GM12801 (cell line): ENCODE measurements around the gene PRSS38.

Source experiments
- CTCF ChIP-seq: IDR thresholded peaks from one replicate; pipeline ENCODE4 v1.5.1; 2011; ENCODE audit warnings: control low read depth; ENCODE audit not compliant: insufficient read length; ENCODE audit errors: extremely low read depth

Gene PRSS38

GRCh38 chr1:227815468-227816409, at the start of gene PRSS38:
TSS of gene PRSS38 (plus strand) at chr1:227815675. CDS start at chr1:227815717, 42 bp downstream.
- TF ChIP-seq CTCF = no peak

GRCh38 chr1:227766015-227766634, 49.4 kb upstream of the PRSS38 start:
- no peak for TF ChIP-seq CTCF

- no peak for TF ChIP-seq CTCF
Measured at GRCh38 chr1:227766653-227767277, 48.7 kb upstream of the PRSS38 start.

GRCh38 chr1:227767401-227768124, 47.9 kb upstream of the PRSS38 start:
- TF ChIP-seq CTCF = no peak

- no peak for TF ChIP-seq CTCF
Measured at GRCh38 chr1:227768125-227768439, 47.4 kb upstream of the PRSS38 start.

- no peak for TF ChIP-seq CTCF
Measured at GRCh38 chr1:227768640-227769039, 46.8 kb upstream of the PRSS38 start.
